Peyer's patch (tissue), 4 donors: ENCODE results near the gene KRTAP19-3.

Experiments used
- POLR2A ChIP-seq, 2 donors: fragments of 450-650 bp; IDR thresholded peaks; one replicate each; pipeline ENCODE4 v1.5.1; 2017; ENCODE audit warnings: antibody characterized with exemption in 2 of 2, mild to moderate bottlenecking in 2 of 2, moderate library complexity in 2 of 2
- TF ChIP-seq, protein P1 (sequence below), 6 experiments: fragments of 450-650 bp in 4 of 6; fragments of 200-600 bp in 2 of 6; sonication (generic) in 1 of 6; IDR thresholded peaks; one replicate each; pipeline ENCODE4 v1.5.1; 2017 to 2019; ENCODE audit warnings: antibody characterized with exemption in 6 of 6, mild to moderate bottlenecking in 3 of 6, moderate library complexity in 1 of 6

DNA sequence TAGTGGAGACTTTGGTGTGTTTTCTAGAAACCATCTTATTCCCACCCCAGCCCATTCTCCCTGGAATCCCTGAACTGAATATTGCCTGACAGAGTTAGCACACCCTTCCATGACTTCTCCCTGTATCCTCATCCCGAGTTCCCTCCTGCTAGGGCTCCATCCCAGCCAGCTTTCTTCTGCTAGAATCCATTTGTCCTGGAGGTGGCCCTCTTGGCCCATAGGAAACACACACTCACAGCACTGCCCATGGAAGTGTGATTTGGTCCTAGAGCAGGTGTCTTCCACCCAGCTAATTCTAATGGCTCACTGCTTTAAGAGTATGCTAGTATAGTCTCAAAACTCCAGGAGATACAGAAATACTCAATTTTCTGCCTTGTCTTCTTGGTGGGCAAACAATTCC, 47.6 kb downstream of the KRTAP19-3 start:
- TF ChIP-seq, protein P1, sequence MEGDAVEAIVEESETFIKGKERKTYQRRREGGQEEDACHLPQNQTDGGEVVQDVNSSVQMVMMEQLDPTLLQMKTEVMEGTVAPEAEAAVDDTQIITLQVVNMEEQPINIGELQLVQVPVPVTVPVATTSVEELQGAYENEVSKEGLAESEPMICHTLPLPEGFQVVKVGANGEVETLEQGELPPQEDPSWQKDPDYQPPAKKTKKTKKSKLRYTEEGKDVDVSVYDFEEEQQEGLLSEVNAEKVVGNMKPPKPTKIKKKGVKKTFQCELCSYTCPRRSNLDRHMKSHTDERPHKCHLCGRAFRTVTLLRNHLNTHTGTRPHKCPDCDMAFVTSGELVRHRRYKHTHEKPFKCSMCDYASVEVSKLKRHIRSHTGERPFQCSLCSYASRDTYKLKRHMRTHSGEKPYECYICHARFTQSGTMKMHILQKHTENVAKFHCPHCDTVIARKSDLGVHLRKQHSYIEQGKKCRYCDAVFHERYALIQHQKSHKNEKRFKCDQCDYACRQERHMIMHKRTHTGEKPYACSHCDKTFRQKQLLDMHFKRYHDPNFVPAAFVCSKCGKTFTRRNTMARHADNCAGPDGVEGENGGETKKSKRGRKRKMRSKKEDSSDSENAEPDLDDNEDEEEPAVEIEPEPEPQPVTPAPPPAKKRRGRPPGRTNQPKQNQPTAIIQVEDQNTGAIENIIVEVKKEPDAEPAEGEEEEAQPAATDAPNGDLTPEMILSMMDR (IDR thresholded peaks at IDR 0.05), result no peak
- no peak for TF ChIP-seq POLR2A (IDR thresholded peaks at IDR 0.05)
